IPS-15b (cell line): Measurements from ENCODE around the gene CCND3.
"Not testable (repeated sequence)": the region's sequence is repeated elsewhere in the genome, so short reads cannot be mapped to it uniquely, and the experiment has no call there.

Experiments
- H3K27me3 ChIP-seq: one replicate; pipeline ENCODE4 v1.6.1; 2013; ENCODE audit warnings: low read length; ENCODE audit not compliant: control insufficient read depth, insufficient read depth
- H3K36me3 ChIP-seq: one replicate; pipeline ENCODE4 v1.6.1; 2013; ENCODE audit warnings: low read length; ENCODE audit not compliant: control insufficient read depth, insufficient read depth
- H3K4me1 ChIP-seq: one replicate; pipeline ENCODE4 v1.6.1; 2013; ENCODE audit warnings: mild to moderate bottlenecking, low read length; ENCODE audit not compliant: control insufficient read depth, insufficient read depth
- H3K4me3 ChIP-seq: one replicate; pipeline ENCODE4 v1.5.1; 2013; ENCODE audit warnings: low read depth, low read length
- H3K9ac ChIP-seq: one replicate; pipeline ENCODE4 v1.6.1; 2013; ENCODE audit warnings: low read depth, mild to moderate bottlenecking, low read length
- H3K9me3 ChIP-seq: one replicate; pipeline ENCODE4 v1.6.1; 2013; ENCODE audit warnings: mild to moderate bottlenecking, low read length; ENCODE audit not compliant: control insufficient read depth, insufficient read depth

Gene CCND3

DNA sequence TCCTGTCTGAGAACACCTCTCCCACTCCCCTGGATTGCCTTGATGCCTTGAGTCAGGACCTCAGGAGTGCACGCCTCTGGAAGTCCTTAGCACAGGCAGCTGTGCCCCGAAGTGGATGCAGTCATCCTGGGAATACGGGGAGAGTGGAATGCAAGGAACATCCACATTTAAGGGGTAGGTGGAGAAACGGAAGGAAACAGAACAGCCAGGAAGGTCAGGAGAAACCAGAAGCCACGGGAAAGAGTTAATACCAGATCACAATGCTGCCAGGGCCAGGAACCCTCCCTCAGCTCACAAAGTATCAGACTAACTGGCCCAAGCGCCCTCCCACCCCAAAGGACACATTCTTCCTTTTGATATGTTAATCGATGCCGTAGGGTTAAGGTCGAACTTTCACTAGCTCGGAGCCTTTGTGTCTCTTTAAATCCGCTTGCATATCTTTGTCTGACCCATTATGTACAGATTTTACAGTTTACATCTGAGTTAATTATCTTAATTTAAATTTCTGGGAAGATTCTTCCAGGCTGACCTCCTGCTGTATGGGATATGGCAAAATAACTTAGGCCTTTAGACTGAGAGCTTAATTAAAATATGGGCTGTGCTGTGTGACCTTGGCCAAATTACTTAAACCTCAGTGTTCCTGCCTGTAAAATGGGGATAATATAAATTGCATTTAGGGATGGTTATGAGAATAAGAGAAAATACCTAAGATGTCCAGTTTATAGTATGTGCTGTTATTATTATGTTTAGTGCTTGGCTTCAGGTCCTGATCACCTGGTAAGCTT lies 24.0 kb upstream of the CCND3 start:
- Histone ChIP-seq H3K4me3 (peak overlapping the region; percentile 33), H3K27me3 (peaks cover 2% of the 10 kb centered on the region), H3K9ac (no peak overlapping the region), H3K36me3 (no peaks in the 10 kb centered on the region), H3K9me3 (no peaks in the 10 kb centered on the region), H3K4me1 (peaks cover 19% of the 10 kb centered on the region)

- Histone ChIP-seq H3K4me3 (no peak overlapping the region), H3K27me3 (peaks cover 2% of the 10 kb centered on the region), H3K9me3 (no peaks in the 10 kb centered on the region), H3K36me3 (no peaks in the 10 kb centered on the region), H3K4me1 (peaks cover 19% of the 10 kb centered on the region), H3K9ac (no peak overlapping the region)
These were observed 22.7 kb upstream of the CCND3 start for GRCh38 chr6:41964201-41964887.

DNA sequence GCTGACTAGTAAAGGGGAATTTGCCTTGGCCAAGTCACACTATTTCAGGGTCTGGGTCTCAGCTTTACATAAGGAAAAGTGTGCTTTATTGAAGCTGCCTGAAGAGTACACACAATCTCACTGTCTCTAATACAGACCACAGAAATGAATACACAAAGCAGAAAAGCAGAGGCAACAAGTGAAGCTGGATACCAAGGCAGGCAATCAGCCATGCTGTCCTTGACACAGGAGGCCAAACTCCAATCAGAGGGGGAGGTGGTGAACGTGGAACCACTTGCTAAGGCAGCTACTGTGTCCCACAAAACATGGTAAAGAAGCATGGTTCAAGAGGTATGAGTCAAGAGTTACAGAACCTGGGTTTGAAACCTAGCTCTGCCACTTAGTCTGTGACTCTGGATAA lies 21.8 kb upstream of the CCND3 start:
- H3K27me3 ChIP-seq, result peaks cover 2% of the 10 kb centered on the region
- H3K36me3 ChIP-seq, result no peaks in the 10 kb centered on the region
- no peak overlapping the region for H3K9ac ChIP-seq
- H3K4me1 ChIP-seq, result peaks cover 19% of the 10 kb centered on the region
- H3K9me3 ChIP-seq, result no peaks in the 10 kb centered on the region
- no peak overlapping the region for H3K4me3 ChIP-seq

DNA sequence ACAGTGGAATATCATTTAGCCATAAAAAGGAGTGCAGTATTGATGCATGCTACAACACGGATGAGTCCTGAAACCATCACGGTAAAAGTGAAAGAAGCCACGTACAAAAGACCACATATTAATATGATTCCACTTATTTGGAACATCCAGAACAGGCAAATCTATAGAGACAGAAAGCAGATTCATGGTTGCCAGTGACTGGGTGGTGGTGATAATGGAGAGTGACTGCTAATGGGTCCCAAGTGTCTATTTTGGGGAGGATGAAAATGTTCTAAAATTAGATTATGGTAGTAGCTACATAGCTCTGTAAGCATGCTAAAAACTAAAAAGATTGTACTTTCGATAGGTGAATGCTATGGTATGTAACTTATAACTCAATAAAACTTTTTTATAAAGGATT lies 18.4 kb upstream of the CCND3 start:
- Histone ChIP-seq H3K9ac (no peak overlapping the region), H3K36me3 (no peaks in the 10 kb centered on the region)

DNA sequence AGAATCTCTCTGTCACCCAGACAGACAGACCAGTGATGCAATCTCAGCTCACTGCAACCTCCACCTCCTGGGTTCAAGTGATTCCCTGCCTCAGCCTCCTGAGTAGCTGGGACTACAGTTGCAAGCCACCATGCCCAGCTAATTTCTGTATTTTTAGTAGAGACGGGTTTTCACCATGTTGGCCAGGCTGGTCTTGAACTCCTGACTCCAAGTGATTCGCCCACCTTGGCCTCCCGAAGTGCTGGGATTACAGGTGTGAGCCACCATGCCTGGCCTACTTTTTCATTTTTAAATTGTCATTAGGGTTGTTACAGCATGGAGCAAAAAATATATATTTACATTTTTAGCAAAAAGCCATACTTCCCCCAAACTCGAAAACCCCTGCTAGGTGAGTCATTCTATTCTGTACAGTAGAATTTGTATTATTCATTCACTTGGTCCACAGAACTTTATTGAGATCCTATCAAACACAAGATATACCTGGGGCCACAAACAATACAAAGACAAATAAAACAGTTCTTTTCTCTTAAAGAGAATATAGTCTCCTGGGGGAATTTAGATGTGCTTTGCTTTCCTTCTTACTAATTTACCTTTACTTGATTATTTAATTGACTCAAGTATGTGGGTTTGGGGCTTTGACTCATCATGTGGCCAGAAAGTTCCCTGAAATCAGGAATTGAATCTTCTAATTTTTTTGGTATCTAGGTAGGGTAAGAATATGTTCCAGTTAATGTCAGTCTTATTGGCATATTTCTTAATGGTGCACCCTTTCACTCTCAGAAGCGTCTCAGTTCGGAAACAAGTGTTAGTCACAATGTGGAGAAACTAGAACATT lies 16.6 kb upstream of the CCND3 start:
- H3K9ac ChIP-seq, result no peak overlapping the region
- peaks cover 2% of the 10 kb centered on the region for H3K27me3 ChIP-seq
- no peaks in the 10 kb centered on the region for H3K9me3 ChIP-seq
- H3K4me3 ChIP-seq, result no peak overlapping the region
- H3K36me3 ChIP-seq, result no peaks in the 10 kb centered on the region
- peaks cover 2% of the 10 kb centered on the region for H3K4me1 ChIP-seq

More for the DNA sequence above, 18.4 kb upstream of the CCND3 start:
- no peak overlapping the region for H3K4me3 ChIP-seq
- no peaks in the 10 kb centered on the region for H3K9me3 ChIP-seq
- peaks cover 2% of the 10 kb centered on the region for H3K4me1 ChIP-seq
- peaks cover 2% of the 10 kb centered on the region for H3K27me3 ChIP-seq

GRCh38 chr6:41957117-41957516 lies 15.5 kb upstream of the CCND3 start:
- Histone ChIP-seq H3K9ac (no peak overlapping the region), H3K9me3 (no peaks in the 10 kb centered on the region), H3K27me3 (peaks cover 2% of the 10 kb centered on the region), H3K4me3 (no peak overlapping the region), H3K36me3 (no peaks in the 10 kb centered on the region), H3K4me1 (peaks cover 2% of the 10 kb centered on the region)

DNA sequence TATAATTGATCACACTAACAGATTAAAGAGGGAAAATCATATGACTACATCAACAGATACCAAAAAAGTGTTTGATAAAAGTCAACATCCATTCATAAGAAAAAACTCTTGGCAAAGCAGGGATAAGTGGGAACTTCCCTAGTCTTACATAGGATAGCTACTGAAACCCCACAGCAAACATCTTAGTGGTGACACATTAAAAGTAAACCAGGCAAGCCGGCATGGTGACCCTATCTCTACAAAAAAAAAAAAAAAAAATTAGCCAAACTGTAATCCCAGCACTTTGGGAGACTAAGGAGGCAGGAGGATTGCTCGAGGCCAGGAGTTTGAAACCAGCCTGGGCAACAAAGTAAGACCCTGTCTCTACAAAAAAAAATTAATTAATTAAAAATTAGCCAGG lies 13.8 kb upstream of the CCND3 start:
- Histone ChIP-seq H3K9me3 (no peaks in the 10 kb centered on the region), H3K4me1 (no peaks in the 10 kb centered on the region), H3K36me3 (no peaks in the 10 kb centered on the region), H3K9ac (no peak overlapping the region), H3K4me3 (no peak overlapping the region), H3K27me3 (no peaks in the 10 kb centered on the region)

DNA sequence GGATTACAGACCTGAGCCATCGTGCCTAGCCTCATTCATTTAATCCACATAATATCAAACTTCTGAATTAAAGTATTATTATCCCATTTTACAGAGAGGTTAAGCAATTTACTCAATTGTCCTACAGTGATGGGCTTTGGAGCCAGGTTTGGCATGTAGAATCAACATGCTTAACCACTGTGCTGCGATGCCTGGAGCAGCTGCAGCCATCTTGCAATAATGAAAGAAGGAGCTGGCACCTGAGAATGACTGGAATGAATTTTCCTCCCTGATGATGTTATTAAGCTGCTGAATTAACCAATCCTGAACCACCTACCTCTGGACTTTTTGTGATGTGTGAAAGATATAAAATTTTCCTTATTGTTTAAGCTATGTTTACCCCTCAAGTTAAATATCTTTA lies 13.1 kb upstream of the CCND3 start:
- no peaks in the 10 kb centered on the region for H3K9me3 ChIP-seq
- H3K36me3 ChIP-seq, result no peaks in the 10 kb centered on the region
- no peaks in the 10 kb centered on the region for H3K4me1 ChIP-seq
- H3K27me3 ChIP-seq, result no peaks in the 10 kb centered on the region
- H3K9ac ChIP-seq, result no peak overlapping the region
- no peak overlapping the region for H3K4me3 ChIP-seq

DNA sequence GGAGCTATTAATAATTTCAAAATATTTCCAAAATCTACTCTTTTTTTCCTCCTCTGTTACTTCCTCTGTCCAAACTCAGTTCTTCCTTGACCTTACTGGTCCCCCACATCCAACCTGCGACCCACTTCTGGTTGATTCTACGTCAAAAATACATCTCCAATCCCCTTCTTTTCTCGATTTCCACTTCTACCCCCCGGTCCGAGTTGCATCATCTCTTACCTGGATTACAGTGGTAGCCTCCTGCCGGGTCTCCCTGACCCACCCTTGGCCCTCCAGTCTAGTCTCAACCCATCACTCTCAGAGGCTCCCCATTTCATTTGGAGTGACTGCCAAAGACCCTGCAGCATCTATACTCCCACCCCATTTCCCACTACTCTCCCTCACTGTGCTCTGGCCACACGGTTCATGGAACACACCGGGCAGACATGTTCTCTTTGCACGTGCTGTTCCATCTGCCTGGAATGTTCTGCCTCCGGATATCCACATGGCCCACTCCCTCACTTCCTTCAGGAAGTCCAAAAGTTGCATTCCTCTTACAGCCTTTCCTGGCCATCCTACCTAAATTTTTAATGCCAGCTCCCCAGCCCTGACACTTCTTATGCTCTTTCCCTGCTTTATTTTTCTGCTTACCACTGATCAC lies 6.1 kb upstream of the CCND3 start:
- Histone ChIP-seq H3K36me3 (no peaks in the 10 kb centered on the region), H3K27me3 (no peaks in the 10 kb centered on the region), H3K9ac (no peak overlapping the region), H3K4me3 (no peak overlapping the region), H3K4me1 (no peaks in the 10 kb centered on the region), H3K9me3 (no peaks in the 10 kb centered on the region)

- no peaks in the 10 kb centered on the region for H3K27me3 ChIP-seq
- H3K36me3 ChIP-seq, result peaks cover 2% of the 10 kb centered on the region
- H3K9ac ChIP-seq, result no peak overlapping the region
- no peaks in the 10 kb centered on the region for H3K9me3 ChIP-seq
- peaks cover 19% of the 10 kb centered on the region for H3K4me1 ChIP-seq
- H3K4me3 ChIP-seq, result no peak overlapping the region
These were observed 1.8 kb upstream of the CCND3 start for GRCh38 chr6:41943456-41943855.

DNA sequence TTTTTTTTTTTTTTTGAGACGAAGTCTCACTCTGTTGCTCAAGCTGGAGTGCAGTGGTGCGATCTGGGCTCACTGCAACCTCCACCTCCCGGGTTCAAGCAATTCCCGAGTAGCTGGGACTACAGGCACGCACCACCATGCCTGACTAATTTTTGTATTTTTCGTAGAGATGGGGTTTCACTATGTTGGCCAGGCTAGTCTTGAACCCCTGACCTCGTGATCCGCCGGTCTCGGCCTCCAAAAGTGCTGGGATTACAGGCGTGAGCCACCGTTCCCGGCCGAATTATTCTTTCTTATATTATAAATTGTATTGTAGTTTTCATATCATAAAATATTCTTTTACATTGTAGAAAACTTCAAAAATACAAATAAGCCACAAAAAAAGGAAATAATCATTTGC lies 1.3 kb upstream of the CCND3 start:
- H3K4me3 ChIP-seq, H3K9ac ChIP-seq, H3K9me3 ChIP-seq, H3K36me3 ChIP-seq, H3K27me3 ChIP-seq: not testable (repeated sequence)
- H3K4me1 ChIP-seq, result peaks cover 20% of the 10 kb centered on the region
